Fibroblast of skin of left biceps (primary cell): ENCODE results near the gene STX8.
"Not testable (repeated sequence)": the region's sequence is repeated elsewhere in the genome, so short reads cannot be mapped to it uniquely, and the experiment has no call there.

Experiments
- DNase-seq, 2 experiments: peaks; one replicate each; pipeline ENCODE4 v3.0.0-alpha.2; 2013; ENCODE audit warnings: low read depth in 2 of 2

Gene STX8

DNA sequence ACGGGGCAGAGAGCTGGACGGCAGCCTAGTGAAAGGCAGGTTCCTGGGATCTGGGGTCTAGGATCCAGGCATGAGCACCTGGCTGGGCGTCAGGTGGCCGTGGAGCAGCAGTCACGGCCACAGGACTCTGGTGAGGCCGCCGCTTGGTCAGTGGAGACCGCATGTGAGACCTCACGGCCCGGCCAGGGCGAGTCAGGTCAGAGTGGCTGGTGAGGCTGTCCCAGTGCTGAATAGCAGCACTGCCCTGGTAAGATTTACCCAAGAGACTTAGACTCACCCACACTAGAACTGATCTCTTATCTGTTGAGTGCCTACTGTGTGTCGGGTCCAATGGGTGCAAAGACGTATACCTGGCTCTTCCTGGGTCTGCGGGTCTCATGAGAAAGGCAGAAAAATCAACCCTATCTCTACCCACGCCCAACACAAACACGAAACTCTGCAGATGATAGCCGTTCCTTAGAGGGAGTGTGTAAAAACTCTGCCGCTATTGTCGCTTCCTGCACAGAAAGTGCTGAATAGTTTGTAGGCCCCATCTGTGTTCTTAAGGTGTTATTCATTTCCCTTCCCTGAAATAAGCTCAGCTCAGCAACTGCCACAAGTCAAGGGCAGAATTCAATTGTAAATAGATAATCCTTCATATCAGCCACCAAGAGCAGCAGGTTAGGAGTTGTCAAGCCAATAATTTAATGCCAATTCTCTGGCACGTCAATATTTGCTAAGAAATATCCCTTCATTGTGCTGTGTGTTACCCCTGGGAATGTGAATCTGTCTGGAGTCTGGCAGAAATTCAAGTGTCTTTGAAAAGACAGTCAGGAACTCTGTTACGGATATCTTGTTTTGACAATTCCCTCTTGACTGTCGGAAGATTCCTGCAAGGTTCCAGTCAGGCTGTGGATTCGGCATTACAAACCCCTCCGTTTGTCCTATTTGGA is 314.3 kb downstream of the STX8 start:
- no peak for DNase-seq

GRCh38 chr17:9259419-9259818 is 316.2 kb downstream of the STX8 start:
- DNase-seq = no peak

- no peak for DNase-seq
Observed at GRCh38 chr17:9258115-9259015, 317.3 kb downstream of the STX8 start.

DNA sequence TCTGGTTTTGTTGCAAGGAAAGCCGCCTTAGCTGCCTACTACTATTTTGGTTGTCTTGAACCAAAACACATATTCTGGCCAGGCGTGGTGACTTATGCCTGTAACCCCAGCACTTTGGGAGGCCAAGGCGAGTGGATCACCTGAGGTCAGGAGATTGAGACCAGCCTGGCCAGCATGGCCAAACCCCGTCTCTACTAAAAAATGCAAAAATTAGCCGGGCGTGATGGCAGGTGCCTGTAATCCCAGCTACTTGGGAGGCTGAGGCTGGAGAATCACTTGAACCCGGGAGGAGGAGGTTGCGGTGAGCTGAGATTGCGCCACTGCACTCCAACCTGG is 318.0 kb downstream of the STX8 start:
- not testable (repeated sequence) for DNase-seq

- no peak for DNase-seq
Observed at GRCh38 chr17:9256751-9257629, 318.6 kb downstream of the STX8 start.

DNA sequence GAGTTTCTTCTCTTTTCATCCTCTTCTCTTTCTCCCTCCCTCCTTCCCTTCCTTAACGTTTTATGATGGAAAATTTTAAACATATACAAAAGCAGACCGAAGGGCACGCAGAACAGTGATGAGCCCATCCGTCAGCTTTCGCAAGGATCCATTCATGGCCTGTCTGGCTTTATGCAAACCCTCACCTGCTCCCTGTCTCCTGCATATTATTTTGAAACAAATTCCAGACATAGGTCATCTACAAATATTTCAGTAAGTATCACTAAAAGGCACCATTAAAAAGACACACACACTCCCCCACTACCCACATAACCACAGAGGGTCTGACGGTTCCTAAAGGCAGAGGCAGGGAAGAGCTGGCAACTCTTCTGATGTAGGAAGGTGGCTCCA is 319.3 kb downstream of the STX8 start:
- DNase-seq = no peak

DNA sequence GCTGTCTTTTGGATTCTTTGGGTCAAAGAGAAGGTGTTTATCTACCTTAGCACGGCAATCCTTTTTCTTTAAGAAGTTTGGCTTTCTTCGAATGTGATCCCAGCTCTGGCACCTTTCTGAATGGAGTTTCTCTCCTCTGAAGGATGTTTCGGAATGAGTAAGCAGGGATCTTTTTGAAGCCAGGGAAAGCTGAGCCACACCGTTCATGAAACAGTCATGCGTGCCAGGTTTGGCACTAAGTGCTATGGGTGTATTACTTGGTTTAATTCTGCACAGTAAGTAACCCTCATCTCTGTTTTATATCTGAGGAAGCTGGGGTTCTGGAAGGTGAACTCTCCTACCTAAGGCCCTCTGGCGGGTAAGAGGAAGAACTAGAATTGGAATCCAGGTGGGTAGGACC is 319.8 kb downstream of the STX8 start:
- DNase-seq = no peak

DNA sequence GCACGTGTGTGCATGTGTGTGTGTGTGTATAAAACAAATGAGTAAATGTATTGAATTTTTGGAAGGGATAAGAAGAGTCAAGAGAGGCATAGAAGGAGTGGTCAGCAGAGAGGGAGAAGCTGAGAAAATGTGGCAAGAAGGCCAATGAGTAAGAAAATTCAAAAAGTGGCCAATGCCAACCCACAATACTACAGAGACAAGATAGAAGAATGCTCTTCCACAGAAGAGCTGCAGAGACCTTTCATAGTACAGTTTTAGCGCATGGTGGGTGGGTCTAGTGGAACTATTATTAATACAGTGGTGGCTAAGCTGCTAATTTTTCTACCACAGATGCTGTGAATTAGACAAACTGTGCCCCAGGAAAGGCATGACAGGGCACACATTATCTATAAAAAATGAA is 320.8 kb downstream of the STX8 start:
- DNase-seq = no peak

GRCh38 chr17:9253308-9253707 is 322.3 kb downstream of the STX8 start:
- DNase-seq = no peak

DNA sequence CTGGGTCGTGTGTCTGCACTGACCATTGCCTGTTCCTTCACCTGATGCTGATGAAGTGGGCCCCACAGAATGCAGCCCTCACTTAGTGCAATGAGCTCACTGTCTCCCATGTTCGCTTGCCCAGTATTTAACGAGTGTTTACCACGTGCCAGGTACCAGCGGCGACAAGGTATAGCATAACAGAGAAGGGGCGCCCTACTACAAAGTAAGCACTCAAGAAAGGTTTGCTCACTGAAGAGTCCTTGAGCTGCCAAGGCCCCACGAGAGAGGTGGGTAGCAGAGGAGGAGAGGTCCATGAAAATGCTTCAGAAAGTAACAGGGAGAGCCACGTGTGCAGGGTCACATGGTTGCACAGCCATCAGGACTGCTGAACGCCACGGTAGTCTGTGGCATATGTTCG is 324.3 kb downstream of the STX8 start:
- DNase-seq = no peak

DNA sequence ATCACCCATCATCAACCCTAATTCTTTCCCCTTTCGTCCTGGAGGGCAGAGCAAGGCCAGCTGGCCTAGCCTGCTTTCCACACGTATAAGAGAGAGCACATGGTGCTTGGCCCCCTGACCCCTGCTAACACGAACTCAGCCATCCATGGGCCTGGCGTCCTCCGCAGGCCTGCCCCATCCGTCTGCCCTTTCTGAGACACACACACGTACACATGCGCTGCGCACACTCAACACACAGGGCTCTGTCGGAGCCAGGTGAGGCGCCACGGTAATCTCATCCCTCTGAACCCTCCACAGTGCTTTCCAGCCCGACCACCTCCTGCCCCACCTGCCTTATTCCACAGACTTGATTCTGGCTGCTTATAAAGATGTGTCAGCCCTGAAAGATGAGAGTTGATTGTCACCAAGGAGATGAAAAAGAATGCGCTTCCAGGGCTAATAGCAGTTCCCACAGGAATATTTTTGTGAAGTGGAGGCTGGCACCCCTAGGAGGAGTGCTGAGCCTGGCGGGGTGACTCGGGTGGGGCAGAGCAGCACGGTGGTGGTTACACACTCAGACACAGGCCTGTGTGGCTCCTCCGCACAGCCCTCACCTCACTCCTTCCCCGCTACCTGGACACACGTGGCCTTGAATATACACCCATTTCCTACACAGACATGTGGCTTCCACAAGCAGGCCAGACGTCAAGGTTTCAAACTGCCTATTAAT is 326.2 kb downstream of the STX8 start:
- DNase-seq = no peak

DNA sequence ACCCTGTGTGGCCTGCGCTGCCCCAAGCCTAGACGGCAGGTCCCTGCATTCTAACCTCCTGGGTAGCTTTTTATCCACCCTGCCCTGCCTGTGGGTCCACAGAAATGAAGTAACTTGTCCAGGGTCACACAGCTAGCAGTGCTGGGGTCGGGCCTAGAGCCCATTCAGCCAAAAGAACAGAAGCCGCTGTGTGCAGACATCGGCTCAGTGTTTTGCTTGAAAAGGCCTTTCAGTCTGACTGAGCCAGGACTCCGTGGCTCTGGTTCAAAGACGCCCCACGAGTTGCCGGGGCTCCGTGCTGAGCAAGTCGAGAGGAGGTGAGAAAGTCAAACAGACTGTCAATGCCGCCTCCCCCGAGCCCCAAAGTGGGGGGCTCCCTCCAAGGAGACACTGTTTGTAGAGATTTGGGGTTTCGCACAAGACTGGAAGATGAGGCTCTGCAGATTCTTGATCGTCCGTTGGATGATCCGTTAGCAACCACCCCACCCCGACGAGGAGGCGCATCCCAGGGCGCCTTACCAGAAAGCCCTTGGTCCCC is 328.1 kb downstream of the STX8 start:
- DNase-seq = no peak

GRCh38 chr17:9244066-9245052 is 331.3 kb downstream of the STX8 start:
- peak; percentile 60 to 70 for DNase-seq

DNA sequence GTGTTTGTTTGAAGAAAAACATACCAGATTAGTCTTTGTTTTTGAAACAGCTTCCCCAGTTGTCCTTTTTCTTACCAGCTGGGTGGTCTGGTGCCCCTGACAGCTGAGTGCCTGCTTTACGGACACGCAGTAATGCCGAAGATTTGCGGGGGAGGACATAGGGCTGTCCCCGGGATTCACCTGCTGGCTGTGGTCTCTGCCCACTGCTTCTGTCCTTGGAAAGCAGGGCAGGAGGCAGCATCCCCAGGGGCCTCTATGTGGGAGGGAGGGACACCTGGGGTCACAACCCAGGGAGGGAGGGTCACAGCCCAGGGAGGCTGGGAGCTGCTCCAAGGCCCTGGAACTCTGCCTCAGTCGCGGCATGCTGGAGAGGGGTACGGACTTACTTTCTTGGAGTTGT is 332.6 kb downstream of the STX8 start:
- DNase-seq = no peak

- no peak for DNase-seq
Observed at GRCh38 chr17:9242497-9242881, 333.1 kb downstream of the STX8 start.

- DNase-seq = no peak
Observed at GRCh38 chr17:9241774-9242496, 333.7 kb downstream of the STX8 start.

GRCh38 chr17:9241371-9241712 is 334.3 kb downstream of the STX8 start:
- DNase-seq = no peak

DNA sequence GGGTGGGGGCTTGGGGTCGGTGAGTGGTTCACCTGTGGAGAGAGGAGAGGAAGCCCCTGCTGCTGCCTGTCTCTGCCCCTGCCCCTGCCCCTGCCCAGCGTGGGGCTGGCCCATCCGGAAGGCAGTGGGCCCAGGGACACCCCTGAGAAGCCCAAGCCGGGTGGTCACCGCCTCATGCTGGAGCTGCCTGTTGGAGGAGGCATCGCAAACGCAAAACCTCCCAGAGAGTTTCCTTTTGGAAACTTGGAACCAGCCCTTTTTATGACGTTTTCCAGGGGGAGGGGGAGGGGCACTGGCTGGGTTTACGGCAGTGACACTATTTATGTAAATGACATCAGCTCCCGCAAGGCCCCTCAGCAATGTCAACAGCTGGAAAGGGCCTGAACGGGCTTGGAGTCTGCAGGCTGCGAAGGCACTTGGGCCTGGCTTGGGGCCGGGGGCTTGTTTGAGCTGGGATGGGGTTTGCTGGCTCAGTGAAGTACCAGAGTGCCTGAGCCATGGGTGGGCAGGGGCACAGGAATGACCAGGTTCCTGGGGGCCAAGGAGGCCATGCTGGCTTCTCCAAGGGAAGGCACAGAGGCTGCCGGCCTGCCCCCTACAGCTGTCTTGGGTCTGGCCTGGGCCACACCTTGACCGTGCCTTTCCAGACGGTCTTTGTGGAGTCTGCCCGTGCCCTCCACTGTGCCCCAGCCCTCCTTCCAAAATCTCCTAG is 334.8 kb downstream of the STX8 start:
- DNase-seq = no peak
